ENCODE measurements around the gene NPFF.
"Not testable (repeated sequence)": the region's sequence is repeated elsewhere in the genome, so short reads cannot be mapped to it uniquely, and the experiment has no call there.

The NPFF gene

DNA sequence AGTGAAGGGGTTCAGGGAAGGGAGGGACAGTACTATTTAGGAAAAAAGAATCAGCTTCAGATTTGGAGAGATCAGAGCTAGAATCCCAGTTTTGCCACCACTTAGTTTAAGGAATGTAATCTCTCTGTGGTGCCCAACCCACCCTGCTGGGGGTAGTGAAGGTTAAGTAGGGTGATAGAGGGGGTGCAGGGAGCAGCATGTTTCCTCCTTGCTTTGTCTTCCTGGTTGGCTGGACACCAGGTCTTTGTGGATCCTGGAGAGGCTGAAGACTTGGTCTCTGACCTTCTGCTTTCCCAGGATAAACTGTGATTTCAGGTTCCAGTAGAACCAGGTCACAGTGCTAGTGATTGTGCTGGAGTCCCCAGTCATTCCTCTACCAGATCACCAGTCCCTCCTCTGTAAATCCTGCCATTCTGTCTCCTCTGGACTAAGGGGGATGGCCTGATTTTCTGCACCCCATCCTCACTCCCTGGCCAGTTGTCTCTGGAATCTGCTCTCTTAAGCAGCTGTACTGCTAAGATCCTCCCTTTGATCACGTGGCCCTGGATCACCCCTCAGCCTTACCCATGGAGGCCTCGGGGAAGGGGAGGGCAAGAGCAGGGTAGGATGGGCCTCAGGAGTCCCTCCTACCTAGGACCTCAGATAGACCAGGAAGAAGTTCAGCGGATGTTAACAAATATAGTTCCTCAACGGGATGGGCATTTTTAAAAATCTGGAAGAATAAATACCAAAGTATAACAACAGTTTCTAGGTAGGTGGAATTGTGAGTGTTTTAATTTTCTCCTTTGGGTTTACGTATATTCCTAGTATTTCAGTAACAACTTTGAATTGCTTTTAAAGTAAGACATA is 11.2 kb downstream of the NPFF start:
- DNase-seq (ENCODE audit: low read depth in 2 of 2), result no peak

DNA sequence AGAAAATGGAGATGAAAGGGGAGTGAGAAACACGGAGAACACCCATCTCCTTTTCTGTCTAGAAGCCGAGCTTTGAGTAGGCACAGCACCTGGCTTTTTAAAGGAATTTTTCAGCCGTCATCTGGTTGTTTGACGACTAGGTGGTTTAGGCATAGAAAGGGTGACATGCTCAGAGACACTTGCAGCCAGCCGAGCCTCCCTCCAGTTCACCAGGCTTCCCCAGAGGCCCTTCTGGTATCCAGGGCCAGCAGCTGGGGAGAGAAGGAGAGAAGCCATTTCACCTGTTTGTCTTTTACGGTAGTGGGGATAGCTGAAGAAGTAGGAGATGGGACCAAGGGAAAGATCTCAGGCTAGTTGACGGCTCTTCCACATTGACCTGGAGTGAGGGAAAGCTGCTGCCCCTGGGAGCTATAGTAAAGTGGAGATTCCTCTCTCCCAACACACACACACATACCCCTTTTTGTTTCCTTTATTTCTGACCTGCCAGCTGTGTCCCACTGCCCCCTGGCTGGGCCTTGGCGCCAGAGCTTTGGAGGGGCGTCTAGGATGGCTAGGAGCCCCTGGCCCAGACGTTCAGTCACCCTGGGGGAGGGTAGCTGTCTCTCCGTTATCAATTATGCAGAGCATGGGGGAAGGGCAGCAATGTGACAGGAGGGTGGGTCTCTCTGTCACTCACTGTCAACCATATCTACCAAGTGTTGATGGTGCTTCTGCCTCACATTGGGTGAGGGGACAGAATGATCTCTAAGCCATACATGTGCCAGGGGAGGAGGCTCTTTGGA is 13.5 kb downstream of the NPFF start:
- DNase-seq (ENCODE audit: low read depth in 2 of 2), result no peak

GRCh38 chr12:53492830-53493609 is 14.3 kb downstream of the NPFF start:
- DNase-seq (ENCODE audit: low read depth in 2 of 2), result peak; percentile 78 to 80

GRCh38 chr12:53492188-53492587 is 15.1 kb downstream of the NPFF start:
- DNase-seq (ENCODE audit: low read depth in 2 of 2), result no peak

DNA sequence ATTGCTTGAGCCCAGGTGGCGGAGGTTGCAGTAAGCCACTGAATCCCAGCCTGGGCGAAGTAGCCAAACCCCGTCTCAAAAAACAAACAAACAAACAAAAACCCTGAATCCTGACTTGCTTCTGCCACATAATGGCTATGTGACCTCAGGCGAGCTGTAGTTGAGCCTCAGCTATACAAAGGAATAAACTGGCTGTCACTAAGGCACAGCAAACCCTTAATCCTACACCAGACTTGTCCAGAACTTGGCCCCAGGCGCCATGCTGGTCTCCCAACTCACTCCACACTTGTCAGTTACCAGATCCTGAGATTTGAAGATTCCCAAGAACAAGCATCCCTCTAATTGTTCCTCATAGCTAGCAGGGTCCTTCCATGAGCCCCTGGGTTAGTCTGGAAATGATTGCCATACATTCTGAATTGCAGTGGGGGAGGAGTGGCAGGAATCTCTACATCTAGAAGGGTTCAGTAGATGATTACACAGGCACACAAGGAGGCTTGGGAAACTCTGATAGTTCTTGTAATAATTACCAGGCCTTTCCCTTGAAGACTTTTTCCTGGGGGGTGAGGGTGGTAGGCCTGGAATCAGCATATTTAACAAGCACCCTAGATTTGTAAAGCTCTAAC is 17.9 kb downstream of the NPFF start:
- DNase-seq (ENCODE audit: low read depth in 2 of 2), result no peak

GRCh38 chr12:53486736-53487487 is 20.4 kb downstream of the NPFF start:
- DNase-seq (ENCODE audit: low read depth in 2 of 2), result no peak

DNA sequence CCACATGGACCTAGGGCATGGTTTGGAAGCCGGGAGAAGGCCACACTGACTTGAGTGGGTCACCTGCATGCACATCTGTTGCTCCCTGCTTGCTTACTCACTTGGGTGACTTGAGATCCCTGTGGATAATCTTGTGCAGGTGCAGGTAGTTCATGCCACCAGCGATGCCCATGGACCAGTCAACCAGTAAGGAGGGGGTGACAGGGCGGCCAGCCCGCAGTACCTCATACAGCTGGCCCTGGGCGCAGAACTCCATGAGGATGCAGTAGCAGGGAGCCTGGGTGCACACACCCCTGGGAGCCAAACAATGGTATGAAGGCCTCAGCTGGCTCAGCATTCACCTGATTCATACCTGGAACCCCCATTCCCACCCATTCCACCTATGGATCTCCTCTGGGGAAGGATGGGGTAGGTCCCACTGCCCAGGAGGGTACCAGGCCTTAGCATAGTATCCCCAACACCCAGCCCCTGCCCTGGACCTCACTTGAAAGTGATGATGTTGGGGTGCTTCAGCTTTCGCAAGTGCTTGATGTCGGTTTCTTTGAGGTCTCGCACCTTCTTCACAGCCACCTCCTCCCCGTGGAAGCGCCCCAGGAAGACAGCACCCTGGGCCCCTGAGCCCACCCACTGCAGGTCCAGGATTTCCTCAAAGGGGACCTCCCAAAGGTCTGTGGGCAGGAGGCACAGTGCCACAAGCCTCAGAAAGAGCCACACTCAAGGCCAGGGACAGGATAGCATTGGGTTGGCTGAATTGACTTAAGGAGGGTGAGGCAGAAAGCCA is 21.1 kb downstream of the NPFF start:
- no peak for DNase-seq (ENCODE audit: low read depth in 2 of 2)

DNA sequence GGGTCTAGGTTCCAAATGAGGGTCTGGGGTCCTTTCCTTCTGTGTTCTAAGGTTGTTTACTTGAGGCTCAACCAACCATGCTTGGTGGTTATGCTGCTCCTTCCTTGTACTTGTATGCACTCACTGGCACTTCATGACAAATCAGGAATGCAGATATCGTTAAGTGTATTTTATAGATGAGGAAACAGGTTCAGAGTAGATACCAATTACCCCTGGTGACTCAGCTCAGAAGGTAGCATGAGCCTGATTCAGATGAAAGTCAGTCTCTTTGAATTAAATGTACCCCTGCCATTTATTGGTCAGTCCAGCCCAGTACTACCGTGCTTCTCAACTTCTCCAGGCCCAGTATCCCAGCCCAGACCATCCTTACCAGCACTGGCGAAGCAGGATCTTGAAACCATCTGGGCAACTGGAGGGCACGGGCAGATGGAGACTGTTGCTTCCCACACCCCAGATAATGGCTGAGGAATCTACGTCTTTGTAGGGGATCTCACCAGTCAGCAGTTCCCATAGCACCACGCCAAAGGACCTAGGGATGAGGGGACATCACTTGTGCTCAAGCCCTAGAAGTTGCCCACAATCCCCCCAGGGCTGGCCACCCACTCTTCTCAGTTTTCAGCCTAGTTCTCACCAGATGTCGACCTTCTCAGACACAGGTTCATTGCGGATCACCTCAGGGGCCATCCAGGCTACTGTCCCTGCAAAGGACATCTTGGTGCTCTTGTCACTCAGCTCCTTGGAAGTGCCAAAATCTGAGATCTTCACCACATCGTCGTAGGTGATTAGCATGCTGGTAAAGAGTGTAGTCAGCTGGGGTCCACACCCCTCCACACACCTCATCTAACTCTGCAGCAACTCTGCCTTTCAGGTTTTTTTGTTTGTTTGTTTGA is 22.4 kb downstream of the NPFF start:
- DNase-seq (ENCODE audit: low read depth in 2 of 2), result no peak

DNA sequence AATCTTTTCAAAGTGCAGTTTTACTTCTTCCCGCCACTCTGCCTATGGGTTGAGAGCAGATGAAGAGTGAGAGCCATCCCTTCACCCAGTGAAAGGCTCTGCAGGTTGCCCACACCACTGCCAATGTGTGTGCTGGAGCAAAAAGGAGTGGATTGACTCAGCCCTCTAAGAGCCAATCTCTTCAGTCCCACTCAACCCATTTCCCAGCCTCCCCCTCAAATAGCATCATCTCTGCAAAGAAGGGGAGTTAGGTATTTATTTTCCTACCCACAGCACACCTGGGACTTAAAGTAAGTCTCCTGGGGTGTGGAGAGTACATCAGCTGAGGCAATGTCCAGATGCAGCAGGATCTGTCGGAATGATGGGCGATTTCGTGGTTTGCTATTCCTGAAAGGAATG is 23.3 kb downstream of the NPFF start:
- no peak for DNase-seq (ENCODE audit: low read depth in 2 of 2)

- no peak for DNase-seq (ENCODE audit: low read depth in 2 of 2)
Observed at GRCh38 chr12:53483225-53483978, 23.9 kb downstream of the NPFF start.

- DNase-seq (ENCODE audit: low read depth in 2 of 2), result no peak
Observed at GRCh38 chr12:53482626-53483168, 24.6 kb downstream of the NPFF start.

DNA sequence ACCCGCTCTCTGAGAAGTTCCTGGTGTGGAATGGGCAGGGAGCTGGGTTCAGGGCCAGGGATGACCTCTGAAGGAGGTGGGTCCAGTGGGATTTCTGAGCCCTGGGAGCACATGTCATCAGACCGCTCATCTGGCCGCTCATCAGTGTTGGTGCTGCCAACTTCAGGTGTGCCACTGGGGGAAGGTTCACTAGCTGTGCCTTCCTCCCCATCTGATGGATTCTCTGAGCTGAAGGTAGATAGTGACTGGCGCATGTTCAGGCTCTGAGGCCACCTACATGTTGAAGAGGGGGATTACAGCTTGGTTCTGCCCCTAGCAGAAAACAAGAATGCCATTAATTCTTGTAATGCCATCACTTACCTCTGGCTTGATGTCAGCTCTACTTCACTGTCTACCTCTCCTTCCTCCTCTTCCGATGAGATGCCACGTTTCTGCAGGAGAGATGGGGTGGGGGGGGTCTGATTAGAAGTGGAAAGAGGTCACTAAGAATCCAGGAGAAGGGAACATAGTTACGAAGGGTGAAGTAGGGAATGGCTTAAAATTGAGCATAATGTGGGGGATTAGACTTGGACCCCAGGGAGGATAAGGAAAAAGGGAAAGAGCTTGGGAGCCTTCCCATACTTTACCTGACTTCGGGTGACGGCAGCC is 25.2 kb downstream of the NPFF start:
- DNase-seq (ENCODE audit: low read depth in 2 of 2), result no peak

- DNase-seq (ENCODE audit: low read depth in 2 of 2), result not testable (repeated sequence)
Observed at GRCh38 chr12:53481458-53481857, 25.8 kb downstream of the NPFF start.

GRCh38 chr12:53480491-53481442 is 26.5 kb downstream of the NPFF start:
- no peak for DNase-seq (ENCODE audit: low read depth in 2 of 2)

GRCh38 chr12:53479331-53479730 is 28.0 kb downstream of the NPFF start:
- DNase-seq (ENCODE audit: low read depth in 2 of 2), result no peak

DNA sequence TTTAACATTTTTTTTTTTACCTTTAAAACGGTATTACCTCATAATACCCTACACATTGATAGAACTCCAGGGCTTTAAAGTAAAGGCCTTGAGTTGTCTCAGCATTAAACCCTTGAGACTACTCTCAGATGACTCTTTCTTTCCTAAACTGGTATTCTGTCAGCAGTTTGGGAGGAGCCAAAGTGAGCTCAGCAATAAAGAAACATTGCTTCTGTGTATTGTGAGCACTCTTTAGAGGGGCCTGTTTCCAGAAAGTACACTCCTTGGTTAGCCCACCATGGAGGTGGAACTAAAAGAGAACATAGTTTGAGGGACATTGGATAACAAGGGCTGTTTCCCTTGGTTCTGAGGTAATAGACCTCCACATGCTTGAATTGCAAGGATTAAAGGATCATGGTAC is 28.4 kb downstream of the NPFF start:
- no peak for DNase-seq (ENCODE audit: low read depth in 2 of 2)
